ENCODE measurements around the gene TYMP.

TYMP gene, protein sequence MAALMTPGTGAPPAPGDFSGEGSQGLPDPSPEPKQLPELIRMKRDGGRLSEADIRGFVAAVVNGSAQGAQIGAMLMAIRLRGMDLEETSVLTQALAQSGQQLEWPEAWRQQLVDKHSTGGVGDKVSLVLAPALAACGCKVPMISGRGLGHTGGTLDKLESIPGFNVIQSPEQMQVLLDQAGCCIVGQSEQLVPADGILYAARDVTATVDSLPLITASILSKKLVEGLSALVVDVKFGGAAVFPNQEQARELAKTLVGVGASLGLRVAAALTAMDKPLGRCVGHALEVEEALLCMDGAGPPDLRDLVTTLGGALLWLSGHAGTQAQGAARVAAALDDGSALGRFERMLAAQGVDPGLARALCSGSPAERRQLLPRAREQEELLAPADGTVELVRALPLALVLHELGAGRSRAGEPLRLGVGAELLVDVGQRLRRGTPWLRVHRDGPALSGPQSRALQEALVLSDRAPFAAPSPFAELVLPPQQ

DNA sequence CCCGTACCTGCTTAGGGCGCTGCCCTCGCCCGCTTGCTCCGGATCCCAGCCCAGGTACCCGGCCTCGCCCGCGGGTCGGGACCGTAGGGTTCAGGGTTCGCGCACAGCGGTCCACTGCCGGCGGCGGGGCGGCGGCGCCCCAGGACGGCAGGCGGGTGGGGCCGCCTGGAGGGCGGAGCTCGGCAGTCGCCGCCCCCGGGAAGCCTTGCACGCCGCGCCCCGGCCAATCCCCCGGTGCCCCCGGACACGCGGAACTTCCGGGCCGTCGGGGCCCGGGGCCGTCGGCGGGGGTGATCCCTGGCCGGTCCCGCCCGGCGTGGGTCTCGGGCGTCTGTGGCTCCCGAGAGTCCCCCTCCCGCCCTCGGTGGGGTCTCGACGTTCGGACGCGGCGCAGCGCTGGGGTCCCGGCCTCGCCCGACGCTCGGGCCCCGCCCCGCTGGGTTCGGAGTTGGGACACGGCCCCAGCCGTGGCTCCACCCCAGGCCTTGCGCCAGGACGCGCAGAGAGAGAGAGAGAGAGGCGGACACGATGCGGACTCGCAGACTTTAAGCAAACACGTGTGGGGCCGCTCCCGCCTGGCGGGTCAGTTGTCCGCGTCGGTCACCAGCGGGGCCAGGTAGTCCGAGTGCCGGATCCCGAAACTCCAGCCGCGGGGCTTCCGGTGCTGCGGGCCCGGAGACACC, at the start of gene TYMP:
TSS of gene TYMP (minus strand) at position 116 of the 683 bp plus-strand sequence. CDS start 303 bp downstream, outside the sequence.
- CTCF ChIA-PET: no interaction called here
- H3K27ac ChIP-seq (ENCODE audit: extremely low read depth, low read depth, low read length): no peak within 1 kb of the TSS; the same call in 1 of the 2 replicates
- no peaks in the 10 kb centered on the region for H3K9me3 ChIP-seq (ENCODE audit: control insufficient read depth, insufficient read depth, low read depth, low read length)
- no peaks in the 10 kb centered on the region; the same call in 1 of the 2 replicates for H3K4me1 ChIP-seq (ENCODE audit: control insufficient read depth, insufficient read depth, low read length)
- TF ChIP-seq, protein P1, sequence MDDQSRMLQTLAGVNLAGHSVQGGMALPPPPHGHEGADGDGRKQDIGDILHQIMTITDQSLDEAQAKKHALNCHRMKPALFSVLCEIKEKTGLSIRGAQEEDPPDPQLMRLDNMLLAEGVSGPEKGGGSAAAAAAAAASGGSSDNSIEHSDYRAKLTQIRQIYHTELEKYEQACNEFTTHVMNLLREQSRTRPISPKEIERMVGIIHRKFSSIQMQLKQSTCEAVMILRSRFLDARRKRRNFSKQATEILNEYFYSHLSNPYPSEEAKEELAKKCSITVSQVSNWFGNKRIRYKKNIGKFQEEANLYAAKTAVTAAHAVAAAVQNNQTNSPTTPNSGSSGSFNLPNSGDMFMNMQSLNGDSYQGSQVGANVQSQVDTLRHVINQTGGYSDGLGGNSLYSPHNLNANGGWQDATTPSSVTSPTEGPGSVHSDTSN (CRISPR knock-in tag; IDR thresholded peaks at IDR 0.05): peak; percentile 28; the same call in 1 of the 2 replicates
- TF ChIP-seq KLF8 (tag by site-specific recombination; IDR thresholded peaks at IDR 0.05): 0 out of 2 replicates have a peak, but pooled peaks have one; percentile 11
- TF ChIP-seq, protein P2, sequence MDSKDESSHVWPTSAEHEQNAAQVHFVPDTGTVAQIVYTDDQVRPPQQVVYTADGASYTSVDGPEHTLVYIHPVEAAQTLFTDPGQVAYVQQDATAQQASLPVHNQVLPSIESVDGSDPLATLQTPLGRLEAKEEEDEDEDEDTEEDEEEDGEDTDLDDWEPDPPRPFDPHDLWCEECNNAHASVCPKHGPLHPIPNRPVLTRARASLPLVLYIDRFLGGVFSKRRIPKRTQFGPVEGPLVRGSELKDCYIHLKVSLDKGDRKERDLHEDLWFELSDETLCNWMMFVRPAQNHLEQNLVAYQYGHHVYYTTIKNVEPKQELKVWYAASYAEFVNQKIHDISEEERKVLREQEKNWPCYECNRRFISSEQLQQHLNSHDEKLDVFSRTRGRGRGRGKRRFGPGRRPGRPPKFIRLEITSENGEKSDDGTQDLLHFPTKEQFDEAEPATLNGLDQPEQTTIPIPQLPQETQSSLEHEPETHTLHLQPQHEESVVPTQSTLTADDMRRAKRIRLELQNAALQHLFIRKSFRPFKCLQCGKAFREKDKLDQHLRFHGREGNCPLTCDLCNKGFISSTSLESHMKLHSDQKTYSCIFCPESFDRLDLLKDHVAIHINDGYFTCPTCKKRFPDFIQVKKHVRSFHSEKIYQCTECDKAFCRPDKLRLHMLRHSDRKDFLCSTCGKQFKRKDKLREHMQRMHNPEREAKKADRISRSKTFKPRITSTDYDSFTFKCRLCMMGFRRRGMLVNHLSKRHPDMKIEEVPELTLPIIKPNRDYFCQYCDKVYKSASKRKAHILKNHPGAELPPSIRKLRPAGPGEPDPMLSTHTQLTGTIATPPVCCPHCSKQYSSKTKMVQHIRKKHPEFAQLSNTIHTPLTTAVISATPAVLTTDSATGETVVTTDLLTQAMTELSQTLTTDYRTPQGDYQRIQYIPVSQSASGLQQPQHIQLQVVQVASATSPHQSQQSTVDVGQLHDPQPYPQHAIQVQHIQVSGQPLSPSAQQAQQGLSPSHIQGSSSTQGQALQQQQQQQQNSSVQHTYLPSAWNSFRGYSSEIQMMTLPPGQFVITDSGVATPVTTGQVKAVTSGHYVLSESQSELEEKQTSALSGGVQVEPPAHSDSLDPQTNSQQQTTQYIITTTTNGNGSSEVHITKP (tag by site-specific recombination; IDR thresholded peaks at IDR 0.05): no peak
- H3K4me3 ChIP-seq (ENCODE audit: low read depth, low read length): no peak within 1 kb of the TSS; the same call in 1 of the 2 replicates
- H3K36me3 ChIP-seq (ENCODE audit: control insufficient read depth in 2 of 2, insufficient read depth in 1 of 2, low read length in 2 of 2): no peaks in the 10 kb centered on the region
- POLR2A ChIA-PET: no interaction called here

DNA sequence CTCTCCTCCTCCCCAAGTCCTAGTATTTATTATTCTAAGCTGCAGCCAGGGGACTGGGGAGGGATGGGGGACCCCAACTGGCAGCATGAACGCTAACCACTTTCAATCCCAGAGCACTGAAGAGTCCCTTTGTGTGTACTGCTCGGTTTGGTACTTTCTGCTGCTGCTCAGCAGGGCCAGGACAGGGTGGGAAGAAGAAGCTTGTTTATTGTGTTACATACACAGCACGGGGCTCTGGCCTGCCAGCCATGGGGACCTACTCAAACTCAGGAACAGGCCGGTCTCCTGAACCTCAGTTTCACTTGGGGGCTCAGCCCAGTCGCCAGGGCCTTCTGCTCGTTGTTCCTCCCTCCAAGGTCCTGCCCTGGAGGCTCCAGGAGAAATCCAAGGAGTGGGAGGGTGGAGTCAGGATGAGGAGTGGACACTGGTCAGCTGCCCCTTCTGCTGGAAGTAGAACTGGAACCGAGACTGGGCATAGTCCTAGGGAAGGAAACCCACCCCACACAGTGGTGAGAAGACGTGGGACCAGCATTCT, 49.0 kb upstream of the TYMP start:
- Histone ChIP-seq H3K9me3 (ENCODE audit: control insufficient read depth, insufficient read depth, low read depth, low read length) (no peaks in the 10 kb centered on the region), H3K4me1 (ENCODE audit: control insufficient read depth, insufficient read depth, low read length) (peaks cover 3% of the 10 kb centered on the region; the same call in 1 of the 2 replicates), H3K27ac (ENCODE audit: extremely low read depth, low read depth, low read length) (no peak overlapping the region), H3K36me3 (ENCODE audit: control insufficient read depth in 2 of 2, insufficient read depth in 1 of 2, low read length in 2 of 2) (peaks cover 39 to 70% of the 10 kb centered on the region in 2 experiments), H3K4me3 (ENCODE audit: low read depth, low read length) (no peak overlapping the region)
- ChIA-PET CTCF (interaction anchor here (0.6 to 2.3 kb wide), 3 partner anchors 10 to 42 kb away, joined by 3 to 12 read pairs (median 4); partner anchors contain the start of gene SYCE3), POLR2A (interaction anchor here (0.9 to 1.6 kb wide), 4 partner anchors 9 to 53 kb away, joined by 3 to 9 read pairs (median 4); partner anchors contain the start of genes SCO2 and SYCE3)
- no peak for TF ChIP-seq HOXC10 (CRISPR knock-in tag; IDR thresholded peaks at IDR 0.05)
- TF ChIP-seq, protein P3, sequence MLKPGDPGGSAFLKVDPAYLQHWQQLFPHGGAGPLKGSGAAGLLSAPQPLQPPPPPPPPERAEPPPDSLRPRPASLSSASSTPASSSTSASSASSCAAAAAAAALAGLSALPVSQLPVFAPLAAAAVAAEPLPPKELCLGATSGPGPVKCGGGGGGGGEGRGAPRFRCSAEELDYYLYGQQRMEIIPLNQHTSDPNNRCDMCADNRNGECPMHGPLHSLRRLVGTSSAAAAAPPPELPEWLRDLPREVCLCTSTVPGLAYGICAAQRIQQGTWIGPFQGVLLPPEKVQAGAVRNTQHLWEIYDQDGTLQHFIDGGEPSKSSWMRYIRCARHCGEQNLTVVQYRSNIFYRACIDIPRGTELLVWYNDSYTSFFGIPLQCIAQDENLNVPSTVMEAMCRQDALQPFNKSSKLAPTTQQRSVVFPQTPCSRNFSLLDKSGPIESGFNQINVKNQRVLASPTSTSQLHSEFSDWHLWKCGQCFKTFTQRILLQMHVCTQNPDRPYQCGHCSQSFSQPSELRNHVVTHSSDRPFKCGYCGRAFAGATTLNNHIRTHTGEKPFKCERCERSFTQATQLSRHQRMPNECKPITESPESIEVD (tag by site-specific recombination; IDR thresholded peaks at IDR 0.05): no peak
- TF ChIP-seq, protein P4, sequence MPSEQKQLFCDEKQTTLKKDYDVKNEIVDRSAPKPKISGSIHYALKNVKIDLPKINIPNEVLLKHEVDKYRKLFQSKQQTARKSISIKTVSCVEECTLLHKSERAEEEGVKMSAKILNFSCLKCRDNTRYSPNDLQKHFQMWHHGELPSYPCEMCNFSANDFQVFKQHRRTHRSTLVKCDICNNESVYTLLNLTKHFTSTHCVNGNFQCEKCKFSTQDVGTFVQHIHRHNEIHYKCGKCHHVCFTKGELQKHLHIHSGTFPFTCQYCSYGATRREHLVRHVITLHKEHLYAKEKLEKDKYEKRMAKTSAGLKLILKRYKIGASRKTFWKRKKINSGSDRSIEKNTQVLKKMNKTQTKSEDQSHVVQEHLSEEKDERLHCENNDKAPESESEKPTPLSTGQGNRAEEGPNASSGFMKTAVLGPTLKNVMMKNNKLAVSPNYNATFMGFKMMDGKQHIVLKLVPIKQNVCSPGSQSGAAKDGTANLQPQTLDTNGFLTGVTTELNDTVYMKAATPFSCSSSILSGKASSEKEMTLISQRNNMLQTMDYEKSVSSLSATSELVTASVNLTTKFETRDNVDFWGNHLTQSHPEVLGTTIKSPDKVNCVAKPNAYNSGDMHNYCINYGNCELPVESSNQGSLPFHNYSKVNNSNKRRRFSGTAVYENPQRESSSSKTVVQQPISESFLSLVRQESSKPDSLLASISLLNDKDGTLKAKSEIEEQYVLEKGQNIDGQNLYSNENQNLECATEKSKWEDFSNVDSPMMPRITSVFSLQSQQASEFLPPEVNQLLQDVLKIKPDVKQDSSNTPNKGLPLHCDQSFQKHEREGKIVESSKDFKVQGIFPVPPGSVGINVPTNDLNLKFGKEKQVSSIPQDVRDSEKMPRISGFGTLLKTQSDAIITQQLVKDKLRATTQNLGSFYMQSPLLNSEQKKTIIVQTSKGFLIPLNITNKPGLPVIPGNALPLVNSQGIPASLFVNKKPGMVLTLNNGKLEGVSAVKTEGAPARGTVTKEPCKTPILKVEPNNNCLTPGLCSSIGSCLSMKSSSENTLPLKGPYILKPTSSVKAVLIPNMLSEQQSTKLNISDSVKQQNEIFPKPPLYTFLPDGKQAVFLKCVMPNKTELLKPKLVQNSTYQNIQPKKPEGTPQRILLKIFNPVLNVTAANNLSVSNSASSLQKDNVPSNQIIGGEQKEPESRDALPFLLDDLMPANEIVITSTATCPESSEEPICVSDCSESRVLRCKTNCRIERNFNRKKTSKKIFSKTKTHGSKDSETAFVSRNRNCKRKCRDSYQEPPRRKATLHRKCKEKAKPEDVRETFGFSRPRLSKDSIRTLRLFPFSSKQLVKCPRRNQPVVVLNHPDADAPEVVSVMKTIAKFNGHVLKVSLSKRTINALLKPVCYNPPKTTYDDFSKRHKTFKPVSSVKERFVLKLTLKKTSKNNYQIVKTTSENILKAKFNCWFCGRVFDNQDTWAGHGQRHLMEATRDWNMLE (tag by site-specific recombination; conservative IDR thresholded peaks at IDR 0.05; ENCODE audit: low read depth): no peak
- TF ChIP-seq, protein P5, sequence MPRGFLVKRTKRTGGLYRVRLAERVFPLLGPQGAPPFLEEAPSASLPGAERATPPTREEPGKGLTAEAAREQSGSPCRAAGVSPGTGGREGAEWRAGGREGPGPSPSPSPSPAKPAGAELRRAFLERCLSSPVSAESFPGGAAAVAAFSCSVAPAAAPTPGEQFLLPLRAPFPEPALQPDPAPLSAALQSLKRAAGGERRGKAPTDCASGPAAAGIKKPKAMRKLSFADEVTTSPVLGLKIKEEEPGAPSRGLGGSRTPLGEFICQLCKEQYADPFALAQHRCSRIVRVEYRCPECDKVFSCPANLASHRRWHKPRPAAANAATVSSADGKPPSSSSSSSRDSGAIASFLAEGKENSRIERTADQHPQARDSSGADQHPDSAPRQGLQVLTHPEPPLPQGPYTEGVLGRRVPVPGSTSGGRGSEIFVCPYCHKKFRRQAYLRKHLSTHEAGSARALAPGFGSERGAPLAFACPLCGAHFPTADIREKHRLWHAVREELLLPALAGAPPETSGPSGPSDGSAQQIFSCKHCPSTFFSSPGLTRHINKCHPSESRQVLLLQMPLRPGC (tag by site-specific recombination; IDR thresholded peaks at IDR 0.05): no peak
- no peak for TF ChIP-seq ZIC2 (tag by site-specific recombination; IDR thresholded peaks at IDR 0.05)
- no peak for TF ChIP-seq ZNF521 (tag by site-specific recombination; IDR thresholded peaks at IDR 0.05)
- TF ChIP-seq ZNF112 (tag by site-specific recombination; IDR thresholded peaks at IDR 0.05): no peak
- TF ChIP-seq ZNF624 (tag by site-specific recombination; IDR thresholded peaks at IDR 0.05): no peak
- no peak for TF ChIP-seq ZBTB7A (tag by site-specific recombination; IDR thresholded peaks at IDR 0.05; ENCODE audit: low read depth)
- no peak for TF ChIP-seq SCRT2 (tag by site-specific recombination; IDR thresholded peaks at IDR 0.05)
- TF ChIP-seq KLF8 (tag by site-specific recombination; IDR thresholded peaks at IDR 0.05): no peak
- no peak for TF ChIP-seq ZNF629 (tag by site-specific recombination; IDR thresholded peaks at IDR 0.05)
- TF ChIP-seq ZNF239 (tag by site-specific recombination; IDR thresholded peaks at IDR 0.05): no peak
- TF ChIP-seq ZNF157 (tag by site-specific recombination; IDR thresholded peaks at IDR 0.05): no peak
- no peak for TF ChIP-seq HOXD13 (CRISPR knock-in tag; IDR thresholded peaks at IDR 0.05; ENCODE audit: borderline replicate concordance)
